NB4 (cell line): Measurements from ENCODE around the gene OR4K1.

Experiments
- DNase-seq: peaks from one replicate; pipeline ENCODE4 v3.0.0; 2010; ENCODE audit warnings: low read depth
- H3K4me3 ChIP-seq: one replicate; pipeline ENCODE4 v1.5.1; 2011; ENCODE audit warnings: mild to moderate bottlenecking, low read depth, low read length, moderate library complexity
- MAX ChIP-seq: IDR thresholded peaks from 2 replicates; pipeline ENCODE4 v1.6.1; 2011; ENCODE audit warnings: low read depth, low read length
- MYC ChIP-seq: IDR thresholded peaks from 2 replicates; pipeline ENCODE4 v1.6.1; 2011; ENCODE audit warnings: low read depth, low read length
- POLR2A ChIP-seq: IDR thresholded peaks from 2 replicates; pipeline ENCODE4 v1.6.1; 2011; ENCODE audit warnings: mild to moderate bottlenecking; ENCODE audit not compliant: insufficient read length; ENCODE audit errors: extremely low read depth
- TF ChIP-seq, protein P1 (sequence below): IDR thresholded peaks from one replicate; pipeline ENCODE4 v1.5.1; 2012; ENCODE audit warnings: low read depth, low read length

The OR4K1 gene

GRCh38 chr14:19917243-19917642 is 13.5 kb upstream of the OR4K1 start:
- DNase-seq: no peak
- no peak for TF ChIP-seq MYC
- TF ChIP-seq MAX: no peak
- TF ChIP-seq, protein P1, sequence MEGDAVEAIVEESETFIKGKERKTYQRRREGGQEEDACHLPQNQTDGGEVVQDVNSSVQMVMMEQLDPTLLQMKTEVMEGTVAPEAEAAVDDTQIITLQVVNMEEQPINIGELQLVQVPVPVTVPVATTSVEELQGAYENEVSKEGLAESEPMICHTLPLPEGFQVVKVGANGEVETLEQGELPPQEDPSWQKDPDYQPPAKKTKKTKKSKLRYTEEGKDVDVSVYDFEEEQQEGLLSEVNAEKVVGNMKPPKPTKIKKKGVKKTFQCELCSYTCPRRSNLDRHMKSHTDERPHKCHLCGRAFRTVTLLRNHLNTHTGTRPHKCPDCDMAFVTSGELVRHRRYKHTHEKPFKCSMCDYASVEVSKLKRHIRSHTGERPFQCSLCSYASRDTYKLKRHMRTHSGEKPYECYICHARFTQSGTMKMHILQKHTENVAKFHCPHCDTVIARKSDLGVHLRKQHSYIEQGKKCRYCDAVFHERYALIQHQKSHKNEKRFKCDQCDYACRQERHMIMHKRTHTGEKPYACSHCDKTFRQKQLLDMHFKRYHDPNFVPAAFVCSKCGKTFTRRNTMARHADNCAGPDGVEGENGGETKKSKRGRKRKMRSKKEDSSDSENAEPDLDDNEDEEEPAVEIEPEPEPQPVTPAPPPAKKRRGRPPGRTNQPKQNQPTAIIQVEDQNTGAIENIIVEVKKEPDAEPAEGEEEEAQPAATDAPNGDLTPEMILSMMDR: no peak
- no peak for TF ChIP-seq POLR2A
- H3K4me3 ChIP-seq: no peak overlapping the region

- H3K4me3 ChIP-seq: no peak overlapping the region
- no peak for DNase-seq
- TF ChIP-seq POLR2A (no peak), MYC (no peak), MAX (no peak)
- TF ChIP-seq, protein P1: no peak
Measured at GRCh38 chr14:19917955-19918518, 12.7 kb upstream of the OR4K1 start.

- no peak for DNase-seq
- no peak overlapping the region for H3K4me3 ChIP-seq
- TF ChIP-seq POLR2A: no peak
- no peak for TF ChIP-seq MYC
- TF ChIP-seq MAX: no peak
- TF ChIP-seq, protein P1: no peak
Measured at GRCh38 chr14:19918553-19919264, 12.0 kb upstream of the OR4K1 start.

GRCh38 chr14:19920021-19920657 is 10.6 kb upstream of the OR4K1 start, which contains the start of gene OR4K5:
OR4K5 (plus strand) TSS chr14:19920607; CDS start chr14:19920607, 0 bp downstream.
- TF ChIP-seq, protein P1: no peak
- TF ChIP-seq POLR2A (no peak), MAX (no peak), MYC (no peak)
- no peak for DNase-seq
- H3K4me3 ChIP-seq: no peak within 1 kb of the TSS

- H3K4me3 ChIP-seq: no peak overlapping the region
- no peak for TF ChIP-seq POLR2A
- no peak for TF ChIP-seq MYC
- TF ChIP-seq, protein P1: no peak
- TF ChIP-seq MAX: no peak
- no peak for DNase-seq
Measured at GRCh38 chr14:19941668-19942067, 11.0 kb downstream of the OR4K1 start.
